H9 (cell line): ENCODE data around the gene MYO1C. TPM values are rescaled to one million over a fixed set of nuclear protein-coding genes. Genes with fewer than 3 reads are reported as not detected.
A peak's percentile ranks its signal among the peaks of the same experiment; 100 is the strongest.

Source experiments
- DNase-seq: peaks from one replicate; pipeline ENCODE4 v3.0.0-alpha.2; 2017
- H2AFZ ChIP-seq: one replicate; pipeline ENCODE4 v1.6.1; 2013; ENCODE audit warnings: mild to moderate bottlenecking, low read length, control low read depth, moderate library complexity
- H2AK5ac ChIP-seq: 2 replicates; pipeline ENCODE4 v1.6.1; 2013; ENCODE audit warnings: low read length, control low read depth, mixed read lengths; ENCODE audit not compliant: insufficient read length
- H2BK120ac ChIP-seq: one replicate; pipeline ENCODE4 v1.6.1; 2013; ENCODE audit warnings: low read depth, mild to moderate bottlenecking, low read length, control low read depth, inconsistent platforms; ENCODE audit not compliant: poor library complexity, severe bottlenecking
- H2BK12ac ChIP-seq: 2 replicates; pipeline ENCODE4 v1.6.1; 2013; ENCODE audit warnings: low read length, control low read depth, mixed read lengths, low read depth; ENCODE audit not compliant: insufficient read length
- H2BK15ac ChIP-seq: 2 replicates; pipeline ENCODE4 v1.6.1; 2013; ENCODE audit warnings: low read depth, low read length, control low read depth
- H2BK20ac ChIP-seq: one replicate; pipeline ENCODE4 v1.6.1; 2013; ENCODE audit warnings: low read depth, mild to moderate bottlenecking, low read length, control low read depth, inconsistent platforms; ENCODE audit not compliant: poor library complexity, severe bottlenecking
- H2BK5ac ChIP-seq: 2 replicates; pipeline ENCODE4 v1.6.1; 2013; ENCODE audit warnings: low read length, control low read depth, mixed read lengths; ENCODE audit not compliant: insufficient read length
- H3K14ac ChIP-seq: 2 replicates; pipeline ENCODE4 v1.6.1; 2013; ENCODE audit warnings: low read length, control low read depth; ENCODE audit not compliant: insufficient read depth
- H3K18ac ChIP-seq: 2 replicates; pipeline ENCODE4 v1.6.1; 2013; ENCODE audit warnings: low read depth, mild to moderate bottlenecking, mixed read lengths, low read length, control low read depth; ENCODE audit not compliant: insufficient read length
- H3K23ac ChIP-seq: 2 replicates; pipeline ENCODE4 v1.6.1; 2013; ENCODE audit warnings: low read length, control low read depth, mixed read lengths, low read depth; ENCODE audit not compliant: insufficient read length
- H3K23me2 ChIP-seq: 2 replicates; pipeline ENCODE4 v1.6.1; 2013; ENCODE audit warnings: low read depth, mild to moderate bottlenecking, mixed read lengths, low read length, control low read depth; ENCODE audit not compliant: insufficient read length, poor library complexity, severe bottlenecking
- H3K27ac ChIP-seq: 2 replicates; pipeline ENCODE4 v1.5.1; 2013; ENCODE audit warnings: low read length, control low read depth, mixed read lengths, low read depth; ENCODE audit not compliant: insufficient read length
- H3K27me3 ChIP-seq: 2 replicates; pipeline ENCODE4 v1.6.1; 2013; ENCODE audit warnings: low read length, control low read depth, inconsistent platforms; ENCODE audit not compliant: insufficient read depth
- H3K4ac ChIP-seq: 2 replicates; pipeline ENCODE4 v1.6.1; 2013; ENCODE audit warnings: low read depth, mild to moderate bottlenecking, control low read depth, inconsistent platforms, low read length, moderate library complexity
- H3K4me1 ChIP-seq: 2 replicates; pipeline ENCODE4 v1.6.1; 2013; ENCODE audit warnings: low read length, control low read depth, inconsistent platforms; ENCODE audit not compliant: insufficient read depth
- H3K4me2 ChIP-seq: 2 replicates; pipeline ENCODE4 v1.6.1; 2013; ENCODE audit warnings: low read length, control low read depth, mixed read lengths; ENCODE audit not compliant: insufficient read length, insufficient read depth
- H3K56ac ChIP-seq: 2 replicates; pipeline ENCODE4 v1.6.1; 2013; ENCODE audit warnings: low read depth, mild to moderate bottlenecking, mixed read lengths, low read length, control low read depth; ENCODE audit not compliant: insufficient read length
- H3K79me1 ChIP-seq: 2 replicates; pipeline ENCODE4 v1.6.1; 2013; ENCODE audit warnings: low read depth, mild to moderate bottlenecking, moderate library complexity, low read length, control low read depth, inconsistent platforms; ENCODE audit not compliant: insufficient read depth, poor library complexity, severe bottlenecking
- H3K79me2 ChIP-seq: 2 replicates; pipeline ENCODE4 v1.6.1; 2013; ENCODE audit warnings: low read length, control low read depth, inconsistent platforms; ENCODE audit not compliant: insufficient read depth
- H3K9ac ChIP-seq: 2 replicates; pipeline ENCODE4 v1.6.1; 2013; ENCODE audit warnings: low read length, control low read depth, mixed read lengths; ENCODE audit not compliant: insufficient read length; ENCODE audit errors: extremely low read depth
- H3K9me3 ChIP-seq: one replicate; pipeline ENCODE4 v1.6.1; 2013; ENCODE audit warnings: low read depth, low read length, inconsistent platforms; ENCODE audit not compliant: control insufficient read depth
- H3T11ph ChIP-seq: one replicate; pipeline ENCODE4 v1.6.1; 2013; ENCODE audit warnings: mild to moderate bottlenecking, low read length, control low read depth, inconsistent platforms
- H4K20me1 ChIP-seq: one replicate; pipeline ENCODE4 v1.6.1; 2013; ENCODE audit not compliant: control insufficient read depth, insufficient read length, insufficient read depth
- H4K5ac ChIP-seq: 2 replicates; pipeline ENCODE4 v1.6.1; 2013; ENCODE audit warnings: low read depth, mild to moderate bottlenecking, mixed read lengths, low read length, control low read depth; ENCODE audit not compliant: insufficient read length
- H4K8ac ChIP-seq: replicated peaks from 2 replicates; pipeline ENCODE4 v1.6.1; 2013; ENCODE audit warnings: low read length, control low read depth, mixed read lengths, low read depth; ENCODE audit not compliant: insufficient read length
- H4K91ac ChIP-seq: 2 replicates; pipeline ENCODE4 v1.6.1; 2013; ENCODE audit warnings: low read depth, mild to moderate bottlenecking, moderate library complexity, mixed read lengths, low read length, control low read depth; ENCODE audit not compliant: insufficient read length
- H3K27ac Mint-ChIP-seq, 3 experiments: 2 replicates in 2 of 3; 3 replicates in 1 of 3; pipeline ENCODE4 v1.8.0; 2020 to 2021; ENCODE audit warnings: mixed read lengths in 3 of 3, mild to moderate bottlenecking in 1 of 3, moderate library complexity in 1 of 3
- H3K27me3 Mint-ChIP-seq: 2 replicates; pipeline ENCODE4 v1.8.0; 2021; ENCODE audit warnings: low read depth, mild to moderate bottlenecking, moderate library complexity, mixed read lengths
- H3K36me3 Mint-ChIP-seq, 3 experiments: 2 replicates in 2 of 3; 3 replicates in 1 of 3; pipeline ENCODE4 v1.8.0; 2020 to 2021; ENCODE audit warnings: low read depth in 3 of 3, mixed read lengths in 3 of 3; ENCODE audit not compliant: insufficient read depth in 1 of 3
- H3K4me1 Mint-ChIP-seq, 2 experiments: 2 replicates each; pipeline ENCODE4 v1.8.0; 2020; ENCODE audit warnings: mixed read lengths in 2 of 2
- H3K4me3 Mint-ChIP-seq, 2 experiments: 2 replicates in 1 of 2; 3 replicates in 1 of 2; pipeline ENCODE4 v1.8.0; 2020 to 2021; ENCODE audit warnings: mild to moderate bottlenecking in 2 of 2, mixed read lengths in 2 of 2, moderate library complexity in 1 of 2
- H3K9me3 Mint-ChIP-seq, 2 experiments: 2 replicates in 1 of 2; 3 replicates in 1 of 2; pipeline ENCODE4 v1.8.0; 2020; ENCODE audit warnings: mild to moderate bottlenecking in 2 of 2, mixed read lengths in 2 of 2, moderate library complexity in 1 of 2
- WGBS: extraction: QIAGEN DNeasy Blood & Tissue Kit; methylation state at CpG from one replicate; pipeline ENCODE4 v1.1.7; 2013; ENCODE audit warnings: missing lambda C conversion rate, low lambda C conversion rate, mixed read lengths; ENCODE audit not compliant: insufficient read length; ENCODE audit errors: extremely low coverage; 5-methylcytosine and 5-hydroxymethylcytosine counted together
- total RNA-seq: library from RNA; stranded (reverse); gene quantifications from 2 replicates; pipeline ENCODE4 v1.2.1, GENCODE V29; 2021
- TF ChIP-seq, protein P1 (sequence below): fragments of 200-600 bp; sonication (generic); conservative IDR thresholded peaks from 3 replicates; pipeline ENCODE4 v1.8.0; 2021; ENCODE audit warnings: antibody characterized with exemption, mild to moderate bottlenecking

The MYO1C gene
- total RNA-seq, 1 experiment from 2014 or later = 86.5 TPM

DNA sequence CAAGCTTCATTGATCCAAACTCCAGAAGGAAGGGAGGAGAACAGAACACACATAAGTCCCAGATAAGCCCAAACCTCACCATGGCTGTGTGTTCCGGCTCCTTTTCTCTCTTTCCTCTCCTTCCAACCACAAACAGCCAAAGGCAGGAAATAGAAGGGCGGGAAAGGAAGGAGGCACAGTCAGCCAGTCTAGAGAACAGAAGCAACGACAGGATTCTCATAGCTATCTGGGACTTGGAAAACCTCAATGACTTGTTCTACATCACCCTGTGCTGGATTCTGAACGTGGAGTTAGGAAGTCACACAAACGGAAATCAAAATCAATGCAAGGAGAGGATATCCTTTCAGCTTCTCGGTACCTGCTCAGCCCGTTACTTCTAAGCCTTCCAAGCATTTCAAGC is 45.4 kb downstream of the MYO1C start:
- no peak overlapping the region for H3K18ac ChIP-seq
- no peak overlapping the region for H3K9ac ChIP-seq
- H3K27ac ChIP-seq = no peak overlapping the region
- H3K4me2 ChIP-seq = no peak overlapping the region
- H3K23me2 ChIP-seq = no peaks in the 10 kb centered on the region
- peaks cover 37% of the 10 kb centered on the region; the same call in 1 of the 2 replicates for H3K79me2 ChIP-seq
- no peak overlapping the region for H3K23ac ChIP-seq
- peaks cover 2% of the 10 kb centered on the region for H3K79me1 ChIP-seq
- TF ChIP-seq, protein P1, sequence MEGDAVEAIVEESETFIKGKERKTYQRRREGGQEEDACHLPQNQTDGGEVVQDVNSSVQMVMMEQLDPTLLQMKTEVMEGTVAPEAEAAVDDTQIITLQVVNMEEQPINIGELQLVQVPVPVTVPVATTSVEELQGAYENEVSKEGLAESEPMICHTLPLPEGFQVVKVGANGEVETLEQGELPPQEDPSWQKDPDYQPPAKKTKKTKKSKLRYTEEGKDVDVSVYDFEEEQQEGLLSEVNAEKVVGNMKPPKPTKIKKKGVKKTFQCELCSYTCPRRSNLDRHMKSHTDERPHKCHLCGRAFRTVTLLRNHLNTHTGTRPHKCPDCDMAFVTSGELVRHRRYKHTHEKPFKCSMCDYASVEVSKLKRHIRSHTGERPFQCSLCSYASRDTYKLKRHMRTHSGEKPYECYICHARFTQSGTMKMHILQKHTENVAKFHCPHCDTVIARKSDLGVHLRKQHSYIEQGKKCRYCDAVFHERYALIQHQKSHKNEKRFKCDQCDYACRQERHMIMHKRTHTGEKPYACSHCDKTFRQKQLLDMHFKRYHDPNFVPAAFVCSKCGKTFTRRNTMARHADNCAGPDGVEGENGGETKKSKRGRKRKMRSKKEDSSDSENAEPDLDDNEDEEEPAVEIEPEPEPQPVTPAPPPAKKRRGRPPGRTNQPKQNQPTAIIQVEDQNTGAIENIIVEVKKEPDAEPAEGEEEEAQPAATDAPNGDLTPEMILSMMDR = no peak
- H3K27ac Mint-ChIP-seq = peak overlapping the region in 2 of 3 experiments; percentile 74 to 85; a peak in 4 of 7 replicates
- H3K14ac ChIP-seq = no peak overlapping the region
- no peak overlapping the region for H2BK20ac ChIP-seq
- no peak overlapping the region for H2BK5ac ChIP-seq
- no peak overlapping the region for H2AK5ac ChIP-seq
- no peak overlapping the region for H4K91ac ChIP-seq
- peaks cover 4 to 7% of the 10 kb centered on the region in 2 experiments; a peak in 3 of 4 replicates for H3K4me1 Mint-ChIP-seq
- no peaks in the 10 kb centered on the region for H3K9me3 Mint-ChIP-seq
- H4K8ac ChIP-seq = no peak overlapping the region
- H3K36me3 Mint-ChIP-seq = peaks cover 15 to 26% (median 17%) of the 10 kb centered on the region in 3 experiments; a peak in 6 of 7 replicates
- H3K4me1 ChIP-seq = no peaks in the 10 kb centered on the region
- no peaks in the 10 kb centered on the region for H3K9me3 ChIP-seq
- no peak for DNase-seq
- no peak overlapping the region for H2AFZ ChIP-seq
- H2BK15ac ChIP-seq = no peak overlapping the region
- no peaks in the 10 kb centered on the region for H4K20me1 ChIP-seq
- H3K4me3 Mint-ChIP-seq = no peak overlapping the region
- no peak overlapping the region for H3K56ac ChIP-seq
- no peaks in the 10 kb centered on the region for H3K27me3 Mint-ChIP-seq
- no peak overlapping the region for H3K4ac ChIP-seq
- no CpG with 5 or more reads among the region's 7 CpGs for WGBS
- H2BK12ac ChIP-seq = no peak overlapping the region
- H3K27me3 ChIP-seq = no peaks in the 10 kb centered on the region
- no peak overlapping the region for H2BK120ac ChIP-seq
- no peak overlapping the region for H3T11ph ChIP-seq
- H4K5ac ChIP-seq = no peak overlapping the region
